IPS-NIHi11 (cell line): ENCODE results near the gene DGKQ.
"Not testable (repeated sequence)": the region's sequence is repeated elsewhere in the genome, so short reads cannot be mapped to it uniquely, and the experiment has no call there.

Source experiments
- DNase-seq: peaks from one replicate; pipeline ENCODE4 v3.0.0; 2012; ENCODE audit warnings: mixed read lengths, low spot score

The DGKQ gene

DNA sequence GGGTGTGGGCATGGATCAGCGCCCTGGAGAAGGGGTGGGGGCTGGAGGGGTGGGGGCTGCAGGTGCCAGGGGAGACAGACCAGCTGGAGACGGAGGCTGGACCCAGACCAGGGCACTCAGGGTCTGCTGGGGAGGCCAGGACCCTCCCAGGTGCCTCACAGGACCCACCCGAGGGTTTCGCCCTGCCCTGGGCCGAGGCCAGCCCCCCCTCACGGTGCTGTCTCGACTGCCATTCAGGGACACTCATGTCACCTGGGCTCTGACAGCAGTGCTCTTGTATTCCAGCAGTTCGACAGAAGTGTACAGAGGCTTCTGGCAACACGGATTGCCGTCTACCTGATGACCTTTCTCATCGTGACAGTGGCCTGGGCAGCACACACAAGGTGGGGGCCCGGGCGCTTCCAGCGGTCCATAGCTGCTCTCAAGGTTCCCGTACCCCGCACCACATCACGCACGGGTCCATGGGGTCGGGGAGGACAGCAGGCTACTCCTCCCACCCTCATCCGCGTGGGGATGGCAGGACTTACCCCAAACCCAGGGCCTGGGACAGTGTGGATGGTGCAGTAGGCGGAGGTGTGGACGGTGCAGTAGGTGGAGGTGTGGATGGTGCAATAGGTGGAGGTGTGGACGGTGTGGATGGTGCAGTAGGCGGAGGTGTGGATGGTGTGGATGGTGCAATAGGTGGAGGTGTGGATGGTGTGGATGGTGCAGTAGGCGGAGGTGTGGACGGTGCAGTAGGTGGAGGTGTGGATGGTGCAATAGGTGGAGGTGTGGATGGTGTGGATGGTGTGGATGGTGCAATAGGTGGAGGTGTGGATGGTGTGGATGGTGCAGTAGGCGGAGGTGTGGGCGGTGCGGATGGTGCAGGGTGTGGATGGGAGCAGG is 23.0 kb downstream of the DGKQ start:
- DNase-seq = no peak

GRCh38 chr4:949656-950055 is 23.7 kb downstream of the DGKQ start:
- DNase-seq = no peak

DNA sequence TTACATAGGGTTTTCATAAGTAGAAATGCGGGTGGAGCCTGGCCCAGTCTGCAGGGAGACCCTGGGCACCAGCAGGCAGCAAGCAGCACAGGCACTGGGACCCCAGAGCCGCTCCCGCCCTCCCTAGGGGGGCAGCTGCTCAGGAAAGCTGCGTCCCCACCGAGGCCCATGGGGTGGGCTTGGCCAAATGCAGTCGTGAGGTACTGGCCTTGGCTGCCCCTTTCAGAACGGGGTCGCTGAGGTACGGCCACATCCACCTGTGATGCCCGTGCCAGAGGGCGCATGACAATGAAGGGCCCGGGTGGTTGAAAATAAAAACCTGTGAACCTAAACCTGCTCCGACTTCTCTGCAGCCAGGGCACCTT is 24.5 kb downstream of the DGKQ start:
- peak; percentile 10 for DNase-seq

DNA sequence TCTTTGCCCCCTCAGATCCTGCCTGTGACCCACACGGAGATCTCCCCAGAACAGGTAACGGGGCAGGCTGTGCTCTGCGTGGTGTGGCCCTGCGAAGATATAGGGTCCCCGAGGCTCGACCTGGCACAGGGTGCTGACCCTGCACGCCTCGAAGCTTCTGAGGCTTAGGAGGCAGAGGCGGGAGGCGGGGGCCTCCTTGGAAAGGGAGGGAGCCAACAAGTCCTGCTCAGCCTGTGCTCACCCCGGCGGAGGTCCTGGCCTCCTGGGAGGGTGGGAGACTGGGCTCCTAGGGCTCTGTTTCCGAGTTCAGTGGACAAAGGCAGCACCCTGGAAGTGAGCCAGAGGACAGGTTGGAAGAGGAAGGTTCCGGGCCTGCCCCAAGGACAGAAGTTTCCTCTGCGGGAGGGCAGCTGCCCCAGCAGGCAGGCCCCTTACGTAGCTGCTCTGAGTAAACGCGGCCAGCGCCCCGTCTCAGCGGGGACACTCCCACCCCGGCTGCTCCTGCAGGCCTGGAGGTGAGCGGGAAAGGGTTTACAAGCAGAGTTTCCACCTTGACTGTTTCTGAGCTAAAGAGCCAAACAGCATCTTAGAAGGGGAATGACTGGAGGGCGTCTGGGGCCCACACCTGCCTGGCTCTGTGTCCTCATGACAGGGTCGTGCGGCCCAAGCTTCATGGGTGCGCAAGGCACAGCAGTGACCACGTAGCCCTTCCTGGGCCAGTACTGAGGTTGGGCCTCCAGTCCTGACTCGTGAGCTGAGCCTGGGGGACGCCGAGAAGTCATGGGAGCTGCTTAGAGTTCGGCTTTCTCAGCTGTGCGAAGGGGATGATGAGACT is 25.1 kb downstream of the DGKQ start:
- DNase-seq = peak; percentile 10

DNA sequence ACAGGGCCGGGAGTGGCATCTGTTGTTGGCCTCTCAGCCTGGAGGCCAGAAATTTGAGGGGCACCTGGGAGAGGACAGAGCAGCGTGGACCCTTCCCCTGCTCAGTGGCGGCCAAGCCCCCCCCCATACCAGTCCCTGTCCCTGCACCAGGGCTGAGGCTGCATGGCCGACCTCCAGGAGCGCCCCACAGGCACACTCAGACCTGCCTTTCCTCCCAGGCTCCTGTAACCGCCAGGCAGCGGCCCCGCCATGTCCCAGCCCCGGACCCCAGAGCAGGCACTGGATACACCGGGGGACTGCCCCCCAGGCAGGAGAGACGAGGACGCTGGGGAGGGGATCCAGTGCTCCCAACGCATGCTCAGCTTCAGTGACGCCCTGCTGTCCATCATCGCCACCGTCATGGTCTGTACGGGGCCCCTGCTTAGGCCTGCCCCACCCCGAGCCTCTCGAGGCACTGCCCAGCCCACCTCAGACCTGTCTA is 25.8 kb downstream of the DGKQ start:
- peak; percentile 13 for DNase-seq

- peak; percentile 7 for DNase-seq
These were observed 26.6 kb downstream of the DGKQ start for GRCh38 chr4:946517-947471.

DNA sequence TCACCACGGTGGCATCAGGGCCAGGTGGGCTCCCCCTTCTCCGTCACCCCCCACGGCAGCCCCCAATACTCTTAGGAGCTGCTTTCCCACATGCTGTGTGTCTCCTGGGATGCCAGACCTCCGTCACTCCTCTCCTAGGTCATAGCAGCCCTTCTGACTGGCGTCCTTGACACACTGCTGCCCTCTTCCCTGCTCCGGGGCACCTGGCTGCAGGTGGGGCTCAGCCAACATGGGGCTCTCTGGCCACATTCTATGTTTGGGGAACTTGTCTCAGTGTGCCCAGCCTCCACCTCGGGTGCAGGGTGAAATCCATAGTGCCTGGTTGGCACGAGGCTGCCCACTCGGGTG is 27.3 kb downstream of the DGKQ start:
- peak; percentile 22 for DNase-seq

GRCh38 chr4:945274-946102 is 27.9 kb downstream of the DGKQ start:
- peak; percentile 31 for DNase-seq

DNA sequence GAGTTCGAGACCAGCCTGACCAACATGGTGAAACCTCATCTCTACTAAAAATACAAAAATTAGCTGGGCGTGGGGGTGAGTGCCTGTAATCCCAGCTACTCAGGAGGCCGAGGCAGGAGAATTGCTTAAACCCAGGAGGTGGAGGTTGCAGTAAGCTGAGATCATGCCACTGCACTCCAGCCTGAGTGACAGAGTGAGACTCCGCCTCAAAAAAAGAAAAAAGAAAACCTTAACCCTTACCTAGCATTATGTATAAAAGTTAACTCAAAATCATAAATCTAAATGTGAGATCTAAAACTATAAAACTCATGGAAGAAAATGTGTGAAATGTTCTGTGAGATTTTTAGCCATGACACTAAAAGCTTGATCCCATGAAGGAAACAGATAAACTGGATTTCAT is 33.9 kb downstream of the DGKQ start:
- DNase-seq = not testable (repeated sequence)

GRCh38 chr4:932713-933070 is 40.7 kb downstream of the DGKQ start:
- no peak for DNase-seq

- DNase-seq = peak; percentile 100
These were observed 41.2 kb downstream of the DGKQ start, which contains the start of the genes GAK and TMEM175 for GRCh38 chr4:931960-932712. Gene GAK (minus strand): TSS chr4:932316. CDS start chr4:932187, 129 bp downstream. Gene TMEM175 (plus strand): TSS chr4:932460. CDS start chr4:947740, 15,280 bp downstream.

- no peak for DNase-seq
These were observed 42.0 kb downstream of the DGKQ start for GRCh38 chr4:931194-931959.

DNA sequence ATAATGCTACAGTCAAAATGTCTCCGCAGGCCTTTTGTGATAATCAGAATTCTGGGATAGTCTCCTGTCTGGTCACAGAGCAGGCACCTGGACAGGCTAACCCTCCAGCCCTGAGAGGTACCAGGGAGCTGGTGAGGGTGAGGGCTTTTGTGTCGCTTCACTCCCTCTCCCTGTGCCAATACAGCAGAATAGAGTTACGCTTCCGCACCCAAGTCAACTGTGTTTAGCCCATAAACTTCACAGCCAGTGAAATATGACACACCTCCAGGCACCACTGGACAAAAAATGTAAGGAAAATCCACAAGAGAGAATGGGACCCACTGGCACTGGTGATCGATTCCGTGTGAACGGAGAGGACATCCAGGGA is 42.6 kb downstream of the DGKQ start:
- DNase-seq = no peak

DNA sequence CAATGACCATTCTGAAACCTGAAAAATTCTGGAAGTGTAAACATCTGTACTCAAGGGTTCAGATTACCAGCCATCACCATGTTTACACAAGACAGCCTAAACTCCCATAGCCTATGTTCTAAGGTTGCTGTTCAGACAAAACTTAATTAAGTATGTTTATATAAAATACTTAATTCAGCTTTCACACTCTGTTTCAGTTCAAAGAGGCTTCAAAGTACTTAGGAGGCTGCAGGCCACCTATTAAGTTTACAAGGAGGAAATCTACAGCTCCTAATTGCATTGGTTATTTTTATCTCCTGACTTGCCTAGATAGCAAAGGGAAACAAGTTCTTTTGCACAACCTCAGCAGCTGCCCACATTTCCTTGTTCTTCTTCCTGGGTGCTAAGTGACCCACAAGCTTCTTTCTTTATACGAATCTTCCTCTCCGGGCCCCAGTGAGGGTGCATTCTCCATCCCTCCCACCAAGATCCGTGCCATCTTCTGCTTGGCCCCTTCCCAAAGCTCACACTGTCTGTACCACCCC is 43.3 kb downstream of the DGKQ start:
- no peak for DNase-seq

- no peak for DNase-seq
These were observed 44.1 kb downstream of the DGKQ start for GRCh38 chr4:929096-929765.

DNA sequence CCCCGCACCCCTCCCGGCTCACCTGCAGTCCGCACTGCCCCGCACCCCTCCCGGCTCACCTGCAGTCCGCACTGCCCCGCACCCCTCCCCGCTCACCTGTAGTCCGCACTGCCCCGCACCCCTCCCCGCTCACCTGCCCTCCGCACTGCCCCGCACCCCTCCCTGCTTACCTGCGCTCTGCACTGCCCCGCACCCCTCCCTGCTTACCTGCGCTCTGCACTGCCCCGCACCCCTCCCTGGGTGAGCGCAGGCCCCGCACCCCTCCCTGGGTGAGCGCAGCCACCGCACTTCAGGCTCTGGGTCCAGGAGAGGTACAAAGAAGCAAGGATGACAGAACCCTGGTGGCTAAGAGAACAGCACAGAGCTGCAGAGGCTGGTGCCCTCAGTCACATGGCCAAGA is 45.8 kb downstream of the DGKQ start:
- not testable (repeated sequence) for DNase-seq

GRCh38 chr4:926538-926937 is 46.8 kb downstream of the DGKQ start:
- peak; percentile 71 for DNase-seq

DNA sequence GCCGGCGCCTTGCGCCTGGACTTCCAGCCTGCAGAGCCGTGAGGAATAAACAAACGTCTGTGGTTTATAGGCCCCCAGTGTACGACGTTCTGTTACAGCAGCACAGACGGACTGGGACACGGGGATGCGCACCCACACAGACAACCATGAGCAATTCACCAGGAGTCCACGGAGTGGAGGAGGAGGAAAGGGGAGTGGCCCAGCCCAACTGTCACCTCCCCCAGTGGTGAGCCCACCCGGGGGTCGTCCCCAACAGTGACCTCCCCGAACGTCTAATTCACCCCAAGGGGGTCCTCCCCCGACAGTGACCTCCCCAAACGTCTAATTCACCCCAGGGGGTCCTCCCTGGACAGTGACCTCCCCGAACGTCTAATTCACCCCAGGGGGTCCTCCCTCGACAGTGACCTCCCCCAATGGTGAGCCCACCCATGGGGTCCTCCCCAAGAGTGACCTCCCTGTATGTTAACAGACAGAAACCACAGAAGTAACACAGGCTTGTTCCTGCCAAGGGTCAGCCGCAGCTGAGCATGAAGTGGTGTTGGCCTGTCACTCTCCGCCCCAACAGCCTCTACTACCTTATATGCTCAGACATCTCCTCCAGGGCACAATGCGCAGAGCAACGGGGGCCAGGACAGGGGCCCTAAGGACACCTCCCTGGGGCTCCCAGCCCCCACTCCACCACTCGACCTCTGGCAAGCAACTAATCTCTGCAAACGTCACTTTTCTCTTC is 47.4 kb downstream of the DGKQ start:
- no peak for DNase-seq
